Left colon (tissue), 2 donors: Measurements from ENCODE around the gene PDE6H. TPM values are rescaled to one million over a fixed set of nuclear protein-coding genes. Genes with fewer than 3 reads are reported as not detected.

Source experiments
- ATAC-seq: fragments of 200-7000 bp; cut with Tn5 transposase; one replicate; pipeline ENCODE4 v1.9.1; 2020; ENCODE audit warnings: mild to moderate bottlenecking, moderate library complexity
- DNase-seq, 2 donors: peaks; one replicate each; pipeline ENCODE4 v3.0.0-alpha.2; 2020
- intact Hi-C, 2 donors: fragments of 100-400 bp; cut with DNase I in 1 of 2; cut with micrococcal nuclease in 1 of 2; formaldehyde crosslinking; loops; one replicate each; pipeline versions ENCODE4 v1.11.2 to v1.14.0; 2022; cut with DNase I, micrococcal nuclease
- total RNA-seq, 2 donors: library from RNA; stranded (reverse); fragmentation: NEBNext Ultra II Directional; extraction: Animal tissue kit (Norgen Biotek cat#: 25700); gene quantifications; one replicate each; pipeline ENCODE4 v1.2.1, GENCODE V29; 2021
- donor health status: DM: no; HTN: no; CAD: no.
- donor health status: DM: yes; HTN: yes; CAD: no.

The PDE6H gene
- total RNA-seq, 2 donors from 2014 or later, result not detected

DNA sequence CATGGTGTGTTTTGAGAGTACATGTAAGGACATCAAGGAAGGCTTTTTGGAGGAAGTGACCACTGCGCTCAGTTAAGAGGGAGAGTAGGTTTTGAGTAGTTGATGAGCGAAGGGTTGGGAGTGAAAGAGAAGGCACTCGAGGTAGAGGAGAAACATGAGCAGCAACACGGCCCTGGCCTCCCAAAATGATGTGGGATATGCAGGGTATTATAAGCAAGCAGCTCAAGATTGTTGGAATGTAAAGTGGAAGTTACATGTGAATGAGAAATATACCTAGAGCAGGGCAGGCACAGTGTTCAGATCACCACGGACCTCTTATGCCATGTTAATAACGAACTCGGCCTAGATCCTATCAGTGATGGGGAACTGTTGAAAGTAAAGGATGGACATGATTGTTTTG, 9.3 kb upstream of the PDE6H start:
- intact Hi-C loops, result no loop called here
- ATAC-seq (no peak), DNase-seq (no peak)

DNA sequence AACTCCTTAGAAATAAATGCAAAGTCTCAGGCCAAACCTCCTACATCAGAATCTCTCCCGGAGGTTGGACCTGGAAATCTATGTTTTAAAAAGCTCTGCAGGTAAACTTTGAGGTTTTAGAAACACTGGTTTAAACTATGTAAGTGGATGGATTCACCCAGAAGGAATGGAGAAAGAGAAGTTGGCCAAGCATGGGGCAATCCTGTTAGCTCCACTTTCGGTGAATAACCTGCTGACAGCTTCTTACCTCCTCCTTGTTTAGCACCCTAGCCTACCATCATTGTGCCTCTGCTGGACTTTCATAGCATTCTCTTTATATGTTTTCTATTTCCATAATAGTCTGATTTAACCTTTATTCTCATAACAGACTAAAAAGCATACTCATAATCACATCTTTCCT, 8.4 kb upstream of the PDE6H start:
- no peak for ATAC-seq
- intact Hi-C loops, result no loop called here

DNA sequence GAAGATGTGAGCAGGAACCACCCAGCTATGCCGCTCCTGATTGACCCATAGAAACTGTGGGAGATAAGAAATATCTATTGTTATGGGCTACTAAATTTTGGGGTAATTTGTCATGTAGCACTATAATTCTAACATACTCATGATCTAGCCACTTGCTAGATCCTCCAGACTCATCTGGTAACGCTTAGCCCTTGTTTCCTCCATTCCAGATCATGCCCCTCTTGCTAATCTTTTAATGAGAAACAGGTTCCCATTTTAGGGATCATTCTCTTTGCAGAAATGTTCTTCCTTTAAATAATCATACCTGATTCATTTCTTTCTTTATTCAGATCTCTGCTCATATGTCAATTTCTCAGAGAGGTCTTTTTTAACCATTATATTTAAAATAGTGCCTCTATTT, 7.6 kb upstream of the PDE6H start:
- no peak for DNase-seq

More for the DNA sequence above, 8.4 kb upstream of the PDE6H start:
- DNase-seq, result no peak

DNA sequence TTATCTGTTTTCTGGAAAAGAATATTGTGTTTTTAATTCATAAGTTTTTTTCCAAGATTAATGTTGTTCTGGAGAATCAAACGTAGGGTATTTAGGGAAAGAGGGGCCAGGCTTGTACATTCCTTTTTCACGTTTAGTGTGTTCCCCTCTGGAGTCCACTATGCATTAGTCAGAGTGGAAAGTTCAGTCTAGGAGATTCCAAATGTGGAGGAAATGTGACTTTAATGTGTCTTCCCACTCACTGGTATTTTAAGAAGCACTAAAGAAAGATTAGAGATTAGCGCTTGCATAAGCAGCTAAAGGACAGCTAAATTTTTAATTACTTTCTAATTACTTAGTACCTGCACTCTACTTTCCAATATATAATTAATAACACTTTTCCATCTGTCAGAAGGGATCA, 4.4 kb upstream of the PDE6H start:
- intact Hi-C loops, result no loop called here
- no peak for DNase-seq
- no peak for ATAC-seq

More for the DNA sequence above, 7.6 kb upstream of the PDE6H start:
- ATAC-seq, result no peak
- intact Hi-C loops, result no loop called here

DNA sequence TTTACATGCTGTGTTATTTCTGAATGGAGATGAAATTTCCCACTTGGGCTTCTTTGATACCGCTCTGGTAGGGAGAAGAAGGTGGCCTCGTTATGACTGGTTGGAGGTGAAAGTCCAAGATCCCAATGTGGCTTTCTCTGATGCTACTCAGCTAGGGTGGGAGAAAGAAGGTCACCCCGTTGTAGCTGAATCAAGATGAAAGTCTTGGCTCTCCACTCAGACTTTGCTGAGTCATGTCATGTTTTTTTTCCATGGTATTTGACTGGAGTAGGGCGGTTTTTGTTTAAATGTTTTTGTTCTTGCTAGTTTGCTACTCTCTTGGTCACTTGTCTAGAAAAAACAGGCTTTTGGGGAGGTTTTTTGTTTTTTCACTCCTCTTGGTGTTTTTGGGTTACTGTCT, 2.4 kb upstream of the PDE6H start:
- intact Hi-C loops, result no loop called here
- ATAC-seq (no peak), DNase-seq (no peak)

DNA sequence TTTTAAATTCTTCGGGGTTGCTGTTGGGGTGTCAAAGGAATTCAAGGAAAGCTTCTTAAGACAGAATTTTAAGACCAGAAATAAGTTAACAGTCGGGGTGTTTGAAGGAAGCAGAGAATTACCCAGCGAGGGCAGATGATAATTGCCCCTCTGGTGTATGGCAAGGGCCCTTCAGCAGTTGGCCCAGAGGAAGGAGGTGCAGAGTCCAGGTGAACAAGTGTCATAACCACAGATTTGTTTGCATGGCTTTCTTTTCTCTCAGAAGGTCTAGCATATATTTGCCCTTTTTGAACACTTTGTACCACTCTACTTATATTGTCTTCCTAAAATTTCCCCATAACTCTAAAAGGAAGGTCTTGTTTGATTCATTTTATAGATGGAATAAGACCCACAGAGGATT, 1.8 kb downstream of the PDE6H start:
- DNase-seq (no peak), ATAC-seq (no peak)
- intact Hi-C loops, result no loop called here

DNA sequence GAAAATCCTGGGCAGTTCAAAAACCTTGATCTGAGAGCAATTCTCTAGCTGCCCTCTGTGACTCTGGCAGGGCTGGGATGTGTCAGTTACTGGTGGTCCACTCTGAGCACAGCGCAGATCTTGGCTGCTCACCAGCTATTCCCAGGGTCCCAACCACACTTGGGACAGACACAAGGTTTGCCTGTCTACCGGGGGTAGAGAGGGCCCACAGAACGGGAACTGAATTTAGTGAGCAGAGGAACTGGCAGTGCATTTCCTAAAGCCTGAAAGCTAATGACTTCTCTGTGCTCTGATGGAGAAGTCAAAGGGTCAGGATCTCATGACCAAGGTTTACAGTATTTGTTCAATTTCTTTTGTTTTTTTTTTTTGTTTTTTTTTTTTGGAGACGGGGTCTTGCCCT, 2.6 kb downstream of the PDE6H start:
- no peak for DNase-seq
- intact Hi-C loops, result no loop called here
- no peak for ATAC-seq

DNA sequence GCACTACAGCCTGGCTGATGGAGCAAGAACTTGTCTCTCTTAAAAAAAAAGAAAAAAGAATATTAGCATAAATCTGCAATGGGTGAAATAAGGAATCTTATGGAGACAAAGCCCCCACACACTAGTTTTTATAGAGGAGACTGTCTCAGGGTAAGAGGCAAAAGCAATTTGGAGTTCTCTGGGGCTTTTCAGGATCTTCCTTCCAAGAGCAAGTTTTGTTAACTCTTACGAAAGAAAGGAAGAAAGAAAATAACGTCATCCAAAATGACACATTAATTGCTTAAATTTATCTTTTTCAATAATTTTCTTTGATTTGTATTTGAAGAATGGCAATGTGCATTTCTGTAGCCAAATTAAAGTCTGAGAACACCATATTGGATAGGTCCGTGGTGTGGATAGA, 3.8 kb downstream of the PDE6H start:
- ATAC-seq (no peak), DNase-seq (no peak)
- intact Hi-C loops, result no loop called here

DNA sequence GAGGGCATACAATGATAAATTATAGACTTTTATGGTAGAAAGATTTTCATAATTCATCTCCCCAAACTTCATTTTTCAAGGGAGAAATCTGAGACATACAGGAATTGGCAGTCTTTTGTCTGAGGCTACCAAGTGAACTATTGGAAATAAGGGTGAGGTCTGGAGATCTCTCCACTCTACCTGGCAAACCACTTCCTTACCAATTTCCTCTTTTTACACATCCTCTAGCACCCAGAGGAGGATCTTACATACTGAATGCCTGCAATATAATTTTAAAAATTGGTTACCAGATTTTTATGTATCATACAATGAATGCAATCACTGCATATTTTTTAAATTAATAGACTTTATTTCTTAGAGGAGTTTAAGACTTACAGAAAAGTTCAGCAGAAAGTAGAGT, 6.6 kb downstream of the PDE6H start:
- DNase-seq, result no peak
- no peak for ATAC-seq
- intact Hi-C loops, result no loop called here

DNA sequence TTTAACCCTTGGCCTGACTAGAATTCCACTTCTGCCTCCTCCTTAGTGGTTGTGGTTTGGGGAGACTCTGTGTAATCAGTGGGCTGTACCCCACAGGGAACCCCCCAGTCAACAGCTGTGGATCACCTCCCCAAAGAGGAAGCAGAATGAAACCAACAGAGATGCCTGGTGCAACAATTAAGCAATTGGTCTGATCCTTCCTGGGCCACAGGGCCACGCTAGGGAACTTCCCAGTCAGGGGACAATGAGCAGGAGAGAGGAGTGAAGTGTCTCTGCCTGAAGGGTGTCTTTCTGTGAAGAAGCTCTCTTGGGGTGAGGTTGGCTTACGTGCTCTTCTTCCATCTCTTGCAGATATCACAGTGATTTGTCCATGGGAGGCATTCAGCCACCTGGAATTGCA, 8.2 kb downstream of the PDE6H start:
- no peak for ATAC-seq
- intact Hi-C loops, result no loop called here

DNA sequence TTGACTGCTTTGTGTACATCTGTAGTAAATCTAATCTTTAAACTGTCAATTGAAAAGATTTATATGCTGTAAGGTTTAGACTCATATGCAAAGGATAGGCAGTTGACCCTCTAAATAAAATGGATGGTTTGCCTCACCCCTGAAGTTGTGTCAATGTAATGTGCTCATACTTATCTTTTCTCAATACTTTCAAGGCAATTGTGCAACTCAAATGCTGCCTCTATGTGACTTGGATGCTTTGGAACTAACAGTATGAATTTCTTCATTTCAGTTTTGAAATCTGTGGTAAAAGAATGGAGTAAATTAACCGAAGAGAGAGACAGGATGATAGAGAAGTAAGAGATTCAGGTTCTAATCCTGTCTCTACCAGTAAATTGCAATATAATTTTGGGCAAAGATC, 9.7 kb downstream of the PDE6H start:
- no peak for ATAC-seq
- intact Hi-C loops, result no loop called here
- no peak for DNase-seq

More for the DNA sequence above, 8.2 kb downstream of the PDE6H start:
- no peak for DNase-seq

DNA sequence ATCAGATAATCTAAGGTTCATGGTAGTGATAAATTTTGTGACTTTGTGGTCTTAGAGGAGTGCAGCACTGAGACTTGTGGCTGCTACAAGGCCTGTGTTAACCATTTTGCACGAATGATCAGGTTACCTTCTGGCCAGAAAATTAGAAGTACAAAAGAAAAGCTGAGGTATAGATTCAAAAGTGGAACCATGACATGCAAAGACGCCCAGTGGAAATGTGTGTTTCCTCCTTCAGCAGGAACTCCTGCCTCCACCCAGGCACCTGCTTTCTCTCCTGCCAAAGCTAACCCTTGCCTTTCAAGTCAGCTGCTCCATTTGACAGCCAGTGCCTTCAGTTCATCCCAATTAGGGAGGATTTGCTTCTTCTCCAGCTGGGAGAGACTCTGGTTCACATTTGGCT, 10.1 kb downstream of the PDE6H start:
- intact Hi-C loops, result no loop called here
- DNase-seq (no peak), ATAC-seq (no peak)

DNA sequence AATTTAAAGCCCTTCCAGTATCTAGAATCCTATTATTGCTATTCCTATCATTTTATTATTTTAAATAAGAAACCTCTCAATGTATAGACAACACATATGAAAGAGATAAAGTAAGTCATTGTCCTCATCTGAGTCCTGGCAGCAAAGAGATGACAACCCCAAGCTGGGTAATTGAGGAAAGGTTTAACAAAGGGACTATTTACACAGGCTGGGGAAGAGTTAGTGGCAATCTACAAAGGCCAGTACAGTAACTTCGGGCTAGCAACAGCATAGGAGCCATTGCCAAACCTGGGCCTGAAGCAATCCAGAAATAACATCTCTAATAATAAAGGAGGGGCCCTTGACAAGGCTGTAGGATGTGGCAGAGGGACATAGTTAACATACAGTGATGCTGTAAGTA, 11.2 kb downstream of the PDE6H start:
- DNase-seq, result no peak
- intact Hi-C loops, result no loop called here
- ATAC-seq, result no peak

DNA sequence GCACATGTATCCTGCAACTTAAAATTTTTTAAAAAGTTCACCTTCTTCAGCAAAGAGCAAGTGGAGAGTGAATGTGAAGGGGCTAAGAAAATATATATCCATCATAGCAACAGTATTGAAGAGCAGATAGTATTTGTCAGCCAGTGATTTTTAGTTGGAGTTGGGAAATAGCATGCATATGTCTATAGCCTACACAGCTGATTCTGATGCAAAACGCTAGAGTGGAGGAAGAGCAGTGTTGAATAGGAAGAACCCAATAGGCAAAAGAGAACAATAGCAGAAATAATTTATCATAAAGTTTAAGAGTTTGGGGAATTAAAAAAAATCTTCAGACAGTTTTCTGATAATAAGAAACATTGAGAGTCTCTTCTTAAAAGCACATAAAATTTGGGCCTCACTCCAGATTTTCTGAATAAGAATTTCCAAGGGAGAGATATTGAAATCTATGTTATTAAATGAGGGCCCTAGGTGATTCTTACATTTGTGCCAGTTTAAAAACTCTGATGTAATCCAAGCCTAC, 12.0 kb downstream of the PDE6H start:
- ATAC-seq, result no peak
- intact Hi-C loops, result no loop called here

DNA sequence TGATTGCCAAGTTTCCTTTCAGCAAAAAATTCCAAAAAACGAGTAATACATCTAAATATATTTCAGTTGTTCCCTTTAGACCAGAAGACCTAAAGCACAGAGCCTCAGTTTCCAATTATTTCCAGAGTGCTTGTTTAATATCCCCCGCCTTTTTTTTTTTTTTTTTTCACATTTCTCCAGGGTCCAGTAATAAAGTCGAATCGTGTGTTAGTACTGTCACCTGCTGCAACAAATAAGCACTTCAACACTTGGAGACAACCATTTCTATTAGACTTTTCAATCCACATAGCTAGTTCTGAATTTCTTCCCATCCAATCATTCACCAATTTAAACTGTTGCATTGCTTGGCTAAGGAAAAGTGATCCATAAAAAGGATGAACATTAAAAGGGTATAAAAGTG, 13.6 kb downstream of the PDE6H start:
- no peak for DNase-seq
- intact Hi-C loops, result no loop called here
- no peak for ATAC-seq

More for the DNA sequence above, 12.0 kb downstream of the PDE6H start:
- no peak for DNase-seq

DNA sequence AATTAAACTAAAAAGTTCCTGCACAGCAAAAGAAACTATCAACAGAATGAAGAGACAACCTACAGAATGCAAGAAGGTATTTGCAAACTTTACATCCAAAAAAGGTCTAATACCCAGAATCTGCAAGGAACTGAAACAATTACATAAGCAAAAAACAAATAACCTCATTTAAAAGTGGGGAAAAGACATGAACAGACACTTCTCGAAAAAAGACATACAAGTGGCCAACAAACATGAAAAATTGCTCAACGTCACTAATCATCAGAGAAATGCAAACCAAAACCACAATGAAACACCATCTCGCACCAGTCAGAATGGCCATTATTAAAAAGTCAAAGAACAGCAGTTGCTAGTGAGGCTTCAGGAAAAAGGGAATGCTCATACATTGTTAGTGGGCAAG, 15.2 kb downstream of the PDE6H start:
- no peak for DNase-seq
- intact Hi-C loops, result no loop called here
- no peak for ATAC-seq

DNA sequence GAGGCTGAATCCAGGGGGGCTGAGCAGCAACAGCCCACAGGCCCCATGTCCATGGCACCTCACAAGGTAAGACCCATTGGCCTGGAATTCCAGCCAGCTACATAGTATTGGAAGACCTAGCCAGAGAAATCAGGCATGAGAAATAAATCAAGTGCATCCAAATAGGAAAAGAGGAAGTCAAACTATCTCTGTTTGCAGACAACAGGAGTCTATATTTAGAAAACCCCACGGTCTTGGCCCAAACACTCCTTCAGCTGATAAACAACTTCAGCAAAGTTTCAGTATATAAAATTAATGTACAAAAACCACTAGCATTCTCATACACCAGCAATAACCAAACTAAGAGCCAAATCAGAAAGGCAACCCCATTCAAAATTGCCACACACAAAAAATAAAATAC, 16.9 kb downstream of the PDE6H start:
- intact Hi-C loops, result loop anchor here (10.0 kb wide), 2 partner anchors 145 to 275 kb away; partner anchors contain the start of gene ART4 (in 1 of the 2)
- DNase-seq, result no peak

DNA sequence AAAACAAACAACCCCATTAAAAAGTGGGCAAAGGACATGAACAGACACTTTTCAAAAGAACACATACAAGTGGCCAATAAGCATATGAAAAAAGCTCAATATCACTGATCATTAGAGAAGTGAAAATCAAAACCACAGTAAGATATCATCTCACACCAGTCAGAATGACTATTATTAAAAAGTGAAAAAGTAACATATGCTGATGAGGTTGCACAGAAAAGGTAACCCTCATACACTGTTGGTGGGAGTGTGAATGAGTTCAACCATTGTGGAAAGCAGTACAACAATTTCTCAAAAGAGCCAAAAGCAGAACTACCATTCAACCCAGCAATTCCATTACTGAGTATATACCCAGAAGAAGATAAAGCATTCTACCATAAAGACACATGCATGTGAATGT, 18.2 kb downstream of the PDE6H start:
- no peak for ATAC-seq
- DNase-seq, result no peak
- intact Hi-C loops, result loop anchor here (10.0 kb wide), 2 partner anchors 146 to 274 kb away; partner anchors contain the start of gene ART4 (in 1 of the 2)

More for the DNA sequence above, 16.9 kb downstream of the PDE6H start:
- ATAC-seq, result no peak

DNA sequence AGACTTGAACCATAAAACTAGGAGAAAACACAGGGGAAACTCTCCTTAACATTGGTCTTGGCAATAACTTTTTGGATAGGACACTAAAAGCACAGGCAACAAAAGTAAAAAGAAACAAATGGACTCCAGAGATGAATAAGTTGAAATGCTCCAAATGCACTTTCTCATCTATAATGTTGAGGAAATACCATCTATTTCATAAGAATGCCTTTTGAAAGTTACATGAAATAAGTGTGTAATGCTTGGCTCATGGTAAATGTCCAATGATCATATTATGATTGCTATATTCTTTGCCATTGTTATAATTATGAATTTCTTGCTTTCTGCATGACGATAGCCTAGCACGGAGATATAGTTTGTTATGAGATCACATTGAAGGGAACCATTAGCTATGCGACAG, 19.8 kb downstream of the PDE6H start:
- intact Hi-C loops, result loop anchor here (10.0 kb wide), 2 partner anchors 148 to 272 kb away; partner anchors contain the start of gene ART4 (in 1 of the 2)
- ATAC-seq (no peak), DNase-seq (no peak)

DNA sequence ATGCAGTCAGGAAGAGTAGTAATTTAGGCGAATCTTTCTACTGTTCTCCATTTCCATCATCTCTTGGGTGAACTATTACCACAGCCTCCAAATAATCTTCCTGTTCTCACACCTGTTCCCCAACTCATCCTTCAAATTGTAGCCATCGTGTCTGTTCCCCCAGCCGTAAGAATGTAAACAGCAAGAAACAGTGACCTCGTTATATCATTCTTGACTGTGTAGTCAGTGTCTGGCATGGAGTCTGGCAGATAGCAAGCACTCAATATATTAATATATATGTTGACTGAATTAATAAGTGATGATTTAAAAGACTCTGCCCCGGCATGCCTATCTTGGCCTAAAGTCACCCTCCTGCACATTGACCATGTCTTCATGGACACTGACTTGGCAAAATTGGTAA, 20.3 kb downstream of the PDE6H start:
- intact Hi-C loops, result loop anchor here (10.0 kb wide), 2 partner anchors 148 to 272 kb away; partner anchors contain the start of gene ART4 (in 1 of the 2)
- ATAC-seq (no peak), DNase-seq (no peak)

DNA sequence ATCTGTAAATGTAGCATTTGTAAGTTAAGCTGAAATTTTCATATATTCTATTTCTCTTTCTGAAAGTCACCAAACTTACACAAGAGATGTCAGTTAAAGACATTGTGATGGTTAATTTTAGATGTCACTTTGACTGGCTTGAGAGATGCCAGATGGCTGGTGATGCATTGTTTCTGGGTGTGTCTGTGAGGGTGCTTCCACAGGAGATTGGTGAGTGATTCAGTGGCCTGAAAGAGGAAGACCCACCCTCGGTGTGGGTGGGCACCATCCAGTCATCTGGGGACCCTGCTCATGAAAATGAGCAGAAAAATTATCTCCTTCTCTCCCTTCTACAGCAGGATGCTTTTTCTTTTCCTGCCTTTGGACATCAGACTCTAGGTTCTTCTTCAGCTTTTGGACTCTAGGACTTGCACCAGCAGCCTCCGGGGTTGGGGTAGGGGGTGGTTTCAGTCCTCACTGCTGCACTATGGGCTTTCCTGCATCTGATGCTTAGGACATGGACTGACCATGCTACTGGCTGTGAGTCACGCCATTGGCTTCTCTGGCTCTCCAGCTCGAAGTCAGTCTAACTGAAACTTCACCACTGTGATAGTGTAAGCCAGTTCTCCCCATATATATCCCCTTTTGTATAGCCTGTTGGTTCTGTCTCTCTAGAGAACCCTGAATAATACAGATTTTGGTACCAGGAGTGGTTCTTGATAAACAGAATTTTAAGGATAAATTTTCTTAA, 20.9 kb downstream of the PDE6H start:
- no peak for ATAC-seq
- intact Hi-C loops, result loop anchor here (2.0 to 10.0 kb wide), 3 partner anchors 147 to 271 kb away; partner anchors contain the start of gene ART4 (in 1 of the 2)
- no peak for DNase-seq
